HPDE6-E6E7 (cell line): Measurements from ENCODE around the gene ZNF236.

Experiments
- DNase-seq: peaks from one replicate; pipeline ENCODE4 v3.0.0; 2011; ENCODE audit warnings: missing footprints; ENCODE audit errors: extremely low spot score

Gene ZNF236

GRCh38 chr18:76859474-76860339 lies 37.4 kb downstream of the ZNF236 start:
- DNase-seq = no peak

- no peak for DNase-seq
Observed at GRCh38 chr18:76860411-76860810, 38.1 kb downstream of the ZNF236 start.

GRCh38 chr18:76866666-76867065 lies 44.3 kb downstream of the ZNF236 start:
- DNase-seq = no peak

GRCh38 chr18:76873311-76873710 lies 51.0 kb downstream of the ZNF236 start:
- DNase-seq = no peak

GRCh38 chr18:76873713-76874112 lies 51.4 kb downstream of the ZNF236 start:
- DNase-seq = no peak

GRCh38 chr18:76874642-76875389 lies 52.5 kb downstream of the ZNF236 start:
- no peak for DNase-seq

GRCh38 chr18:76875390-76876325 lies 53.3 kb downstream of the ZNF236 start:
- peak; percentile 6 for DNase-seq

- DNase-seq = no peak
Observed at GRCh38 chr18:76878426-76878825, 56.1 kb downstream of the ZNF236 start.

- DNase-seq = no peak
Observed at GRCh38 chr18:76880026-76880425, 57.7 kb downstream of the ZNF236 start.

GRCh38 chr18:76881744-76882143 lies 59.4 kb downstream of the ZNF236 start:
- no peak for DNase-seq

GRCh38 chr18:76882146-76882545 lies 59.8 kb downstream of the ZNF236 start:
- no peak for DNase-seq

- DNase-seq = no peak
Observed at GRCh38 chr18:76885001-76885400, 62.6 kb downstream of the ZNF236 start.

- no peak for DNase-seq
Observed at GRCh38 chr18:76886112-76886511, 63.8 kb downstream of the ZNF236 start.

GRCh38 chr18:76889091-76889699 lies 66.8 kb downstream of the ZNF236 start:
- DNase-seq = no peak

GRCh38 chr18:76892832-76893231 lies 70.5 kb downstream of the ZNF236 start:
- DNase-seq = no peak

GRCh38 chr18:76894566-76895346 lies 72.4 kb downstream of the ZNF236 start:
- no peak for DNase-seq

- DNase-seq = no peak
Observed at GRCh38 chr18:76895498-76895897, 73.1 kb downstream of the ZNF236 start.

- DNase-seq = no peak
Observed at GRCh38 chr18:76896677-76897076, 74.3 kb downstream of the ZNF236 start.

- DNase-seq = no peak
Observed at GRCh38 chr18:76897257-76897656, 74.9 kb downstream of the ZNF236 start.

- DNase-seq = no peak
Observed at GRCh38 chr18:76903386-76903785, 81.0 kb downstream of the ZNF236 start.

GRCh38 chr18:76905821-76906220 lies 83.5 kb downstream of the ZNF236 start:
- no peak for DNase-seq
